T47D (cell line): Measurements from ENCODE around the gene NCR2.

ENCODE experiments used
- DNase-seq, 2 experiments: peaks; one replicate each; pipeline versions ENCODE4 v3.0.0 to v3.0.0-alpha.2; 2011 to 2012; ENCODE audit warnings: low read depth in 1 of 2, low spot score in 1 of 2
- JUND ChIP-seq: IDR thresholded peaks from 2 replicates; pipeline ENCODE4 v1.6.1; 2012; ENCODE audit warnings: low read depth
- in situ Hi-C: cut with HindIII; loops from 2 replicates; pipeline ENCODE4 v1.10.0; 2016; ENCODE audit warnings: low sequenced_read_pairs, low pct_unique_long_range_greater_than_20kb

The NCR2 gene

DNA sequence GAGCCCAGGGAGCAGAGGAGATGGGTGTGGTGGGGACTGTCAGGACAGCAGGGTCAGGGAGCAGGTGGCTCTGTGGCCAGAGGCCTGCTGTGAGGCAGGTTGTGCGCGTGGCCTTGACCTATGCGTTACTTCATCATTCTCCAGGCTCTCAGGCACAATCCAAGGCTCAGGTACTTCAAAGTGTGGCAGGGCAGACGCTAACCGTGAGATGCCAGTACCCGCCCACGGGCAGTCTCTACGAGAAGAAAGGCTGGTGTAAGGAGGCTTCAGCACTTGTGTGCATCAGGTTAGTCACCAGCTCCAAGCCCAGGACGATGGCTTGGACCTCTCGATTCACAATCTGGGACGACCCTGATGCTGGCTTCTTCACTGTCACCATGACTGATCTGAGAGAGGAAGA lies 535 bp downstream of the NCR2 start:
- no peak for TF ChIP-seq JUND
- in situ Hi-C loops = no loop called here
- DNase-seq = no peak

GRCh38 chr6:41336824-41337223 lies 1.4 kb downstream of the NCR2 start:
- in situ Hi-C loops = no loop called here
- no peak for DNase-seq
- TF ChIP-seq JUND = no peak

DNA sequence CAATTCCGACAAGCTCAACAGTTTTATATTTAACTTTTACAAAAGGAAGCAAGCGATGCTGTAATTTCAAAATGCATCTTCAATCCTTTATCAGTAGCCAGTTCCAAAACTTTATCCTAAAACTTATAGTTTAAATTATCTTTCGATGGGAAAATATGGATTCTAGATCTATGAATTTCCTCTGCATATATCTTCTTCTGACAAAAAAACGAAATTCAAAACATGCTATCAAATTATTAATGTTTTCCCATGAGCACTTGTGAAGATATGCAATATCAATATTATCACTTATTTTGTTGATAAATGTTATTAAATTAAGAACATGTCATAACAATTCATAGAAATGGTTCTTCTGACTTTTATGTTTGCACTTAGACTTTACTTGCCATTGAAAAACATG lies 2.3 kb downstream of the NCR2 start:
- in situ Hi-C loops = no loop called here
- no peak for DNase-seq
- TF ChIP-seq JUND = no peak

GRCh38 chr6:41338659-41339058 lies 3.3 kb downstream of the NCR2 start:
- no peak for DNase-seq
- TF ChIP-seq JUND = no peak
- in situ Hi-C loops = no loop called here

GRCh38 chr6:41341580-41341979 lies 6.2 kb downstream of the NCR2 start:
- in situ Hi-C loops = no loop called here
- no peak for DNase-seq
- no peak for TF ChIP-seq JUND

DNA sequence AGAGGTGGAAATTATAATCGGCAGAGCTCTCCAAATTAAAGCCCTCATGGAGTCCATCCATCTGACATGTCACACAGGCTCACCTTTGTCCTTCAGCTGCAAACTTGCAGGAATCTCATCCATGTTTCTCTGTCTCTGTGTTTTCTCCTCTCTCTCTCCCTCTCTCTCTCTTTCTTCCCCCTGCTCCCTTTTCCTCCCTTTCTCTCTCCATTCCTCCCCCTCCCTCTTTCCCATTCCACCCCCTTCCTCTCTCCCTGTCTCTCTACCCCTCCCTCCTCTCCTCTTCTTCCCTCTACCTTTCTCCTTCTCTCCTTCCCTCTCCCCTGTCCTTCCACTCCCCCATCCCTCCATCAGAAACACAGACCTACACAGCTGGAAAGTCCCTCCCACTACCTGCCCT lies 6.8 kb downstream of the NCR2 start:
- no peak for DNase-seq
- in situ Hi-C loops = no loop called here
- TF ChIP-seq JUND = no peak

- in situ Hi-C loops = no loop called here
- no peak for TF ChIP-seq JUND
- DNase-seq = no peak
Observed at GRCh38 chr6:41343641-41344187, 8.3 kb downstream of the NCR2 start.

DNA sequence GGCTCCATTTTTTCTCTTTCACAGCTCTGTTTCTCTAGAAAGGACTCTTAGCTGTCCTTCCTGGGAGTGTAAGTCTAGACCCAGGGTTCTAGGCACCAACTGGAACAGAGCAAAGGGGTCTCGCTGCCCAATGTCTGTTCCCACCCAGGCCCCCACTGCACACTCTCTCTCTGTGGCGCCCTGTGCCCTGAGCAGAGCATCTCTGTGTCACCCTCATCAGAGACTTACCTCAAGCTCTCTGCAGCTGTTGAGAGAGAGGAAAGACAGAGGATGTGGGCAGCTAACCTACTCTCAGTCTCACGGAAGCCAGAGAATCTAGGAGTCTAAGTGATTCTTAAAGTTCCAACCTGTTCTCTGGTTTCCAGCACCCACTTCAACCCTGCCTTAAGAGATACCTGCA lies 9.5 kb downstream of the NCR2 start:
- no peak for TF ChIP-seq JUND
- in situ Hi-C loops = no loop called here
- DNase-seq = no peak

DNA sequence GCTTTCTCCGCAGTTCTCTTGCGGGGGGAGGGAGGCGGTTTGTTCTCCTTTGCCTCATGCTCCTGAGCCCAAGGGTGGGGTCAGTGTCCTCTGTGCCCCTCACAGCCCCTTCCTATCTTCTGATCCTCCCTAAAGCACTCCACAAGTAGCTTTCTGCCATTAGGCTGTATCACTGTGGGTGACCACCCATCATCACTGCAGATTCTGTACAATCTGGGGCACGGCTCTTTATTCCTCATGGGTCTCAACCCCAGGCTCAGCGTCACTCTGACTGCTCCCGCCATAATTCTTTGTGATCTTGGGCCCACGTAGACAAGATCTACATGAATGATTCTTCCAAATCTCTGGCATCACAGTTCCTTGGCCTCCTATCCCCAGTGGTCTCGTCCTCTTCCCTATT lies 10.5 kb downstream of the NCR2 start:
- TF ChIP-seq JUND = no peak
- DNase-seq = no peak
- in situ Hi-C loops = no loop called here

DNA sequence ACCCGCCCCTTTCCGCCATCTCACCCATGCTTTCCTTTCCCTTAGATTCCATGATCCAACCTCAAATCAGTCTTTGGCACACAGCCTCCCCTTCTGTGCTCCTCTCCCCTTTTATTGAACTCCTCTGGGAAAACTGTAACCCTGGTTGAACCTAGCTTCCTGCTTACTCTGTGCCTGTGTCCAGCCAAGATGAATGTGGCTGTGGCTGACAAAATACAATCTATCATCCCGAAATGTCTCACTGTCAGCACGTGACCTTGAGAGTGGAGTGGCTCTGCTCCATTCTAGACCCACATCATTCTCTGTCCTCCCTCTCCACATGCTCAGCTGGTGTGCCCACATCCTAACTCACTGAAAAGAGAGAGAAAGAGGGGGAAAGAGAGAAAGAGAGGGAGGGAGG lies 11.0 kb downstream of the NCR2 start:
- in situ Hi-C loops = no loop called here
- no peak for TF ChIP-seq JUND
- DNase-seq = no peak

- no peak for TF ChIP-seq JUND
- in situ Hi-C loops = no loop called here
- no peak for DNase-seq
Observed at GRCh38 chr6:41347378-41348050, 12.1 kb downstream of the NCR2 start.

DNA sequence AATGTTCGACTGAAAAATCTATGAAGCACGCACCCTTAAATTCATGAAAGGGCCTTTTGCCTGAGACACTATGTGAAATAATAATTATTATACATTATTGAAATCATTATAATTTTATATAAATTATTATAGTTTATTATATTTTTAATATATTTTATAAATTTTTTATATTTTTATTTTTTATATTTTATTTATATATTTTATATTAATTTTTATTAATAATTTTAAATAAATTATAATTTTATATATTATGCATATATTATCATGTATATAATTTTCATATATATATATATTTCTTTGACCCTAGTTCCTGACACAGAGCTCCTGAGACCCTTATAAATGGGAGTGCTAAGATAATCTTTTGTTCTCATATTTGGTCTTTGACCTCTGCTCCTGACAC lies 13.5 kb downstream of the NCR2 start:
- no peak for DNase-seq
- in situ Hi-C loops = no loop called here
- TF ChIP-seq JUND = no peak

DNA sequence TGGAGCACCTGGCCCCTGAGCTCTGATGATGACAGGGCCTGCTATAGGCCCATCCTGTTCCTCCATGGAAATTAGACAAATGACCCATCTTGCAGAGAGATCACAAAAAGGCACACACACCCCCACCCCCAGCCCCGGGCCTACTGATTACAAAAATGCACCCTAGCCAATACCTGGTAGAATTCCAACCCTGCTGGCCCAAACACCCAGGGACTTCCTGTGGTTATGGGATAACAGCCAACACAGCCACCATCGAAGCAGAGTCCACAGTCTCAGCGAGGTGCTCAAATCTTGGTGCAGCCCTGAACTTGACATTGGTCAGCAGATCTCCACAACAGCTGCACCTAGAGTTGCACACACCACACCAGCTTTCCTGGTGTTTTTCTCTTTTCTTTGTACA lies 17.0 kb downstream of the NCR2 start:
- no peak for DNase-seq
- in situ Hi-C loops = no loop called here
- no peak for TF ChIP-seq JUND

- in situ Hi-C loops = no loop called here
- no peak for DNase-seq
- no peak for TF ChIP-seq JUND
Observed at GRCh38 chr6:41352907-41353306, 17.5 kb downstream of the NCR2 start.

GRCh38 chr6:41353333-41353732 lies 17.9 kb downstream of the NCR2 start:
- no peak for DNase-seq
- TF ChIP-seq JUND = no peak
- in situ Hi-C loops = no loop called here
